Measurements from ENCODE around the gene PTPRN2. TPM values are rescaled to one million over a fixed set of nuclear protein-coding genes. Genes with fewer than 3 reads are reported as not detected.

PTPRN2 gene
- total RNA-seq, 1 experiment from 2014 or later = 0.11 TPM

- no peaks in the 10 kb centered on the region for H3K9me3 ChIP-seq (ENCODE audit: low read depth, low read length, poor library complexity, severe bottlenecking)
- ChIA-PET CTCF (no interaction called here), POLR2A (ENCODE audit: low non-redundant PET) (no interaction called here)
- no peak overlapping the region for H3K27ac ChIP-seq (ENCODE audit: low read depth, low read length, poor library complexity, severe bottlenecking)
- intact Hi-C loops (cut with micrococcal nuclease; ENCODE audit: unreplicated experiment) = no loop called here
- no peak overlapping the region for H3K4me3 ChIP-seq (ENCODE audit: low read depth, low read length, poor library complexity, severe bottlenecking)
- H3K27me3 ChIP-seq (replicated peaks; ENCODE audit: insufficient read depth, low read depth, low read length, poor library complexity) = peaks cover 5% of the 10 kb centered on the region
- no peak for DNase-seq (ENCODE audit: low spot score)
- no TSS peak for BruUV-seq (replicated peaks)
- TF ChIP-seq CTCF (conservative IDR thresholded peaks at IDR 0.05; ENCODE audit: low read depth, low read length) (no peak), EZH2 (IDR thresholded peaks at IDR 0.05; ENCODE audit: borderline replicate concordance, low read depth, low read length, poor library complexity, severe bottlenecking) (no peak)
- no peaks in the 10 kb centered on the region for H3K4me1 ChIP-seq (ENCODE audit: insufficient read depth, low read length, poor library complexity, severe bottlenecking)
- no peaks in the 10 kb centered on the region for H3K36me3 ChIP-seq (ENCODE audit: insufficient read depth, low read length, poor library complexity, severe bottlenecking)
Measured at GRCh38 chr7:158475036-158475678, 112.5 kb downstream of the PTPRN2 start.

- intact Hi-C loops (cut with micrococcal nuclease; ENCODE audit: unreplicated experiment) = no loop called here
- no TSS peak for BruUV-seq (replicated peaks)
- CTCF ChIA-PET = no interaction called here
Measured at GRCh38 chr7:158474488-158474887, 113.1 kb downstream of the PTPRN2 start.

GRCh38 chr7:158473946-158474345 is 113.7 kb downstream of the PTPRN2 start:
- DNase-seq (ENCODE audit: low spot score) = no peak
- H3K27ac ChIP-seq (ENCODE audit: low read depth, low read length, poor library complexity, severe bottlenecking) = no peak overlapping the region
- no TSS peak for BruUV-seq (replicated peaks)
- no peaks in the 10 kb centered on the region for H3K4me1 ChIP-seq (ENCODE audit: insufficient read depth, low read length, poor library complexity, severe bottlenecking)
- H3K4me3 ChIP-seq (ENCODE audit: low read depth, low read length, poor library complexity, severe bottlenecking) = no peak overlapping the region
- no peak for TF ChIP-seq EZH2 (IDR thresholded peaks at IDR 0.05; ENCODE audit: borderline replicate concordance, low read depth, low read length, poor library complexity, severe bottlenecking)
- no peak for TF ChIP-seq CTCF (conservative IDR thresholded peaks at IDR 0.05; ENCODE audit: low read depth, low read length)
- H3K27me3 ChIP-seq (replicated peaks; ENCODE audit: insufficient read depth, low read depth, low read length, poor library complexity) = no peaks in the 10 kb centered on the region
- CTCF ChIA-PET = no interaction called here
- no peaks in the 10 kb centered on the region for H3K36me3 ChIP-seq (ENCODE audit: insufficient read depth, low read length, poor library complexity, severe bottlenecking)
- intact Hi-C loops (cut with micrococcal nuclease; ENCODE audit: unreplicated experiment) = no loop called here
- POLR2A ChIA-PET (ENCODE audit: low non-redundant PET) = no interaction called here
- H3K9me3 ChIP-seq (ENCODE audit: low read depth, low read length, poor library complexity, severe bottlenecking) = no peaks in the 10 kb centered on the region

More at GRCh38 chr7:158474488-158474887, 113.1 kb downstream of the PTPRN2 start:
- Histone ChIP-seq H3K4me3 (ENCODE audit: low read depth, low read length, poor library complexity, severe bottlenecking) (no peak overlapping the region), H3K27ac (ENCODE audit: low read depth, low read length, poor library complexity, severe bottlenecking) (no peak overlapping the region), H3K27me3 (replicated peaks; ENCODE audit: insufficient read depth, low read depth, low read length, poor library complexity) (peaks cover under 1% of the 10 kb centered on the region), H3K4me1 (ENCODE audit: insufficient read depth, low read length, poor library complexity, severe bottlenecking) (no peaks in the 10 kb centered on the region), H3K36me3 (ENCODE audit: insufficient read depth, low read length, poor library complexity, severe bottlenecking) (no peaks in the 10 kb centered on the region), H3K9me3 (ENCODE audit: low read depth, low read length, poor library complexity, severe bottlenecking) (no peaks in the 10 kb centered on the region)
- no peak for TF ChIP-seq CTCF (conservative IDR thresholded peaks at IDR 0.05; ENCODE audit: low read depth, low read length)
- no peak for TF ChIP-seq EZH2 (IDR thresholded peaks at IDR 0.05; ENCODE audit: borderline replicate concordance, low read depth, low read length, poor library complexity, severe bottlenecking)
- POLR2A ChIA-PET (ENCODE audit: low non-redundant PET) = no interaction called here
- DNase-seq (ENCODE audit: low spot score) = no peak

Measured in A673 (cell line).